ENCODE results near the gene TBC1D1. TPM values are rescaled to one million over a fixed set of nuclear protein-coding genes. Genes with fewer than 3 reads are reported as not detected.

The TBC1D1 gene
- polyA plus RNA-seq, 3 donors: 23.3 to 70.0 (median 31.5) TPM

DNA sequence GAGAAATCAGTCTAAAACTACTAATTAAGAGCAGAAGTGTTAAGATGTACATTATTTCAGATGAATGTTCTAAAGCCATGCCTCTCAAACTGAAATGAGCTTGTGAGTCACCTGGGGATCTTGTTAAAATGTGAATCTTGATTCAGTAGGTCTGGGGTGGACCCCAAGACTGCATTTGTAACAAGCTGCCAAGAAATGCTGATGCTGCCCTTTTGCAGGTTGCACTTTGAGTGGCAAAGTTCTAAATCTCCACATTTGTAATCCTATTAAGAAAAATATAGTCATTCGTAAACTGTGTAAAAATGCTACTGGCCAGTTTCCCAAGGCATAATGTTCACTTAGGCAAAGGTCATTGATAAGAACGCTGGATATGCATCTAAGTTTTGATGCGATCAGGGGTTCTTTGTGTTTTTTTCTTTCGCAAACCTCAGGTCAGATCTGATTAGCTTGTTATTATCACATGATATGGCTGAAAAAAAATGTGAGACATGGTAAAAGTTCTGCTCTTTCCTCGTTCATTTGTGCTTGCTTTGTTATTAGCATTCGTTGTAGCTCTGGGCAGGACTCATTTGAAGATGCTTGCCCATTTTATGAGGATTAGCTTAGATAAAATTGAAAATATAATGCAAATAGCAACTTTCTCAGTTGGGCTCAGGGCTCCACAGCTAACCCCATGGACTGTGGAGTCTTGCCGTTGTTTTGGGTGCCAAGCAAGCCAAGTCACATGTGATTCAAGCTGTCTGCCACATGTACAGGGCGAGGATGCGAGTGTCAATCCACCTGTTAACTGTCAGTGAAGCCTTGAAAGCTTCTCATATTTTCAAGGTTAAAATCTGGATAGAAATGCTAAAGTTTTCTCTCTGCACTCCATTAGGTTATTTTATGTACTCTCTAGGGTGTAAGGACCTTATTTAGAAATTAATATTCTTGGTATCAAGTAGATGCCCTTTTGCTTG is 12.1 kb downstream of the TBC1D1 start:
- no peak overlapping the region for H3K4me3 Mint-ChIP-seq
- no peak overlapping the region for H3K27ac ChIP-seq (ENCODE audit: low read depth in 1 of 2, low read length in 2 of 2)
- peaks cover 0 to 5% (median 0%) of the 10 kb centered on the region in 7 donors for H3K9me3 Mint-ChIP-seq
- peaks cover 95% of the 10 kb centered on the region for H3K79me2 ChIP-seq (ENCODE audit: insufficient read depth, low read length)
- peaks cover 4 to 6% of the 10 kb centered on the region in 2 donors for H3K4me1 ChIP-seq (ENCODE audit: control insufficient read depth in 1 of 2, insufficient read depth in 2 of 2, low read length in 2 of 2)
- H3K27me3 Mint-ChIP-seq (ENCODE audit: low read depth in 3 of 3): peaks cover 0 to 2% (median 0%) of the 10 kb centered on the region in 3 donors
- no peak overlapping the region for H3K4me2 ChIP-seq (replicated peaks; ENCODE audit: extremely low read depth, low read length, poor library complexity, severe bottlenecking)
- H3K27ac Mint-ChIP-seq: peak overlapping the region in 1 of 7 donors; percentile 18
- H3K27me3 ChIP-seq (ENCODE audit: control insufficient read depth in 2 of 2, insufficient read depth in 2 of 2, low read length in 2 of 2): no peaks in the 10 kb centered on the region
- H3K9me3 ChIP-seq (replicated peaks in 1 of 2; ENCODE audit: control insufficient read depth in 1 of 2, insufficient read depth in 1 of 2, low read length in 2 of 2): no peaks in the 10 kb centered on the region
- peaks cover 99% of the 10 kb centered on the region for H4K20me1 ChIP-seq (ENCODE audit: insufficient read depth, low read length)
- H3K36me3 Mint-ChIP-seq: peaks cover 55 to 65% of the 10 kb centered on the region in 2 donors
- no peak overlapping the region for H2AFZ ChIP-seq (ENCODE audit: insufficient read depth, low read depth, low read length, poor library complexity, severe bottlenecking)
- TF ChIP-seq, protein P1, sequence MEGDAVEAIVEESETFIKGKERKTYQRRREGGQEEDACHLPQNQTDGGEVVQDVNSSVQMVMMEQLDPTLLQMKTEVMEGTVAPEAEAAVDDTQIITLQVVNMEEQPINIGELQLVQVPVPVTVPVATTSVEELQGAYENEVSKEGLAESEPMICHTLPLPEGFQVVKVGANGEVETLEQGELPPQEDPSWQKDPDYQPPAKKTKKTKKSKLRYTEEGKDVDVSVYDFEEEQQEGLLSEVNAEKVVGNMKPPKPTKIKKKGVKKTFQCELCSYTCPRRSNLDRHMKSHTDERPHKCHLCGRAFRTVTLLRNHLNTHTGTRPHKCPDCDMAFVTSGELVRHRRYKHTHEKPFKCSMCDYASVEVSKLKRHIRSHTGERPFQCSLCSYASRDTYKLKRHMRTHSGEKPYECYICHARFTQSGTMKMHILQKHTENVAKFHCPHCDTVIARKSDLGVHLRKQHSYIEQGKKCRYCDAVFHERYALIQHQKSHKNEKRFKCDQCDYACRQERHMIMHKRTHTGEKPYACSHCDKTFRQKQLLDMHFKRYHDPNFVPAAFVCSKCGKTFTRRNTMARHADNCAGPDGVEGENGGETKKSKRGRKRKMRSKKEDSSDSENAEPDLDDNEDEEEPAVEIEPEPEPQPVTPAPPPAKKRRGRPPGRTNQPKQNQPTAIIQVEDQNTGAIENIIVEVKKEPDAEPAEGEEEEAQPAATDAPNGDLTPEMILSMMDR (IDR thresholded peaks at IDR 0.05): no peak
- WGBS (ENCODE audit: insufficient coverage): 93% methylated on average over 4 of the region's 9 CpGs
- intact Hi-C loops (cut with micrococcal nuclease): no loop called here
- H3K36me3 ChIP-seq (replicated peaks in 1 of 2; ENCODE audit: control insufficient read depth in 1 of 2, insufficient read depth in 2 of 2, low read length in 2 of 2): peaks cover 20 to 67% of the 10 kb centered on the region in 2 donors
- peaks cover 32% of the 10 kb centered on the region for H3K4me1 Mint-ChIP-seq
- no peak overlapping the region for H3K4me3 ChIP-seq (replicated peaks in 1 of 3; ENCODE audit: low read depth in 2 of 3, low read length in 3 of 3)
- DNase-seq: no peak
- H3K9ac ChIP-seq (ENCODE audit: insufficient read depth, low read length, poor library complexity, severe bottlenecking): no peak overlapping the region

DNA sequence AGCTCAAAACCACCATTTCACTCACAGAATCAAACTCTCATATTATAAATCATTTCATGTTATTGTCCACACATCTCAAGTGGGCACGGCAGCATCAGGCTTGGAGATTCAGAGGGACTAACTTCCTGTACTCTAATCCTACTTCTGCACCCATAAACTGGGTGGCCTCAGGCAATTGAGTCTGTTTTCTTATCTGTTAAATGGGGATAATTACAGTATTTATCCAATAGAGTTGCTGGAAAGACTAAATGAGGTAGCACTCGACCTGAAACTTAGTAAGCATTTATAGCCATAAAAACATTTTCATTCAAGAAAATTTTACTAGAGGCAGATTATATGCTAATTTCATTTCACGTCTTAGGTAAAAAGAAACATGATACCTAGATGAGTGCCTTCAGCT is 13.0 kb downstream of the TBC1D1 start:
- WGBS (ENCODE audit: insufficient coverage): no CpG with 5 or more reads among the region's 3 CpGs
- peaks cover 38% of the 10 kb centered on the region for H3K4me1 Mint-ChIP-seq
- H3K9me3 Mint-ChIP-seq: peaks cover 0 to 4% (median 0%) of the 10 kb centered on the region in 7 donors
- peaks cover 12 to 13% of the 10 kb centered on the region in 2 donors for H3K4me1 ChIP-seq (ENCODE audit: control insufficient read depth in 1 of 2, insufficient read depth in 2 of 2, low read length in 2 of 2)
- no peak overlapping the region for H3K4me3 Mint-ChIP-seq
- TF ChIP-seq, protein P1 (IDR thresholded peaks at IDR 0.05): no peak
- H2AFZ ChIP-seq (ENCODE audit: insufficient read depth, low read depth, low read length, poor library complexity, severe bottlenecking): no peak overlapping the region
- H3K9ac ChIP-seq (ENCODE audit: insufficient read depth, low read length, poor library complexity, severe bottlenecking): no peak overlapping the region
- intact Hi-C loops (cut with micrococcal nuclease): no loop called here
- no peaks in the 10 kb centered on the region for H3K9me3 ChIP-seq (replicated peaks in 1 of 2; ENCODE audit: control insufficient read depth in 1 of 2, insufficient read depth in 1 of 2, low read length in 2 of 2)
- H3K36me3 ChIP-seq (replicated peaks in 1 of 2; ENCODE audit: control insufficient read depth in 1 of 2, insufficient read depth in 2 of 2, low read length in 2 of 2): peaks cover 18 to 68% of the 10 kb centered on the region in 2 donors
- H3K4me2 ChIP-seq (replicated peaks; ENCODE audit: extremely low read depth, low read length, poor library complexity, severe bottlenecking): no peak overlapping the region
- H3K27ac Mint-ChIP-seq: no peak overlapping the region
- peaks cover 0 to 2% (median 0%) of the 10 kb centered on the region in 3 donors for H3K27me3 Mint-ChIP-seq (ENCODE audit: low read depth in 3 of 3)
- H3K27me3 ChIP-seq (ENCODE audit: control insufficient read depth in 2 of 2, insufficient read depth in 2 of 2, low read length in 2 of 2): no peaks in the 10 kb centered on the region
- no peak for DNase-seq
- H4K20me1 ChIP-seq (ENCODE audit: insufficient read depth, low read length): peaks cover 99% of the 10 kb centered on the region
- H3K36me3 Mint-ChIP-seq: peaks cover 55 to 59% of the 10 kb centered on the region in 2 donors
- no peak overlapping the region for H3K27ac ChIP-seq (ENCODE audit: low read depth in 1 of 2, low read length in 2 of 2)
- H3K79me2 ChIP-seq (ENCODE audit: insufficient read depth, low read length): peaks cover 93% of the 10 kb centered on the region
- no peak overlapping the region for H3K4me3 ChIP-seq (replicated peaks in 1 of 3; ENCODE audit: low read depth in 2 of 3, low read length in 3 of 3)

Data from CD14-positive monocyte (primary cell).